Measurements from ENCODE around the gene PI4KA.

PI4KA gene

DNA sequence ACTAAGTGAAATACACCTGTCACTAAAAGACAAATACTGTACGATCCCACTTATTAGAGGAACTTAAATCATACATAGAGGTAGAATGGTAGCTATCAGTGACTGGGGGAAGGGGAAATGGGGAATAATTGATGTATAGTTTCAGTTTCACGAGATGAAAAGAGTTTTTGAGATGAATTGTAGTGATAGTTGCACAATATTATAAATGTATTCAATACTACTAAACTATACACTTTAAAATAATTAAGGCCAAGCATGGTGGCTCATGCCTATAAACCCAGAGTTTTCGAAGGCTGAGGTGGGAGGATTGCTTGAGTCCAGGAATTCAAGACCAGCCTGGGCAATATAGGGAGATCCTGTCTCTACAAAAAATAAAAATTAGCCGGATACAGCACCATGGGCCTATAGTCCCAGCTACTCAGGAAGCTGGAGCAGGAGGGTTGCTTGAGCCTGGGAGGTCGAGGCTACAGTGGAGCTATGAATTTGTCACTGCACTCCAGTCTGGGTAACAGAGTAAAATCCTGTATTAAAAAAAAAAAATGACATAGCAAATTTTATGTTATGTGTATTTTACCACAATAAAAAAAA, 44.3 kb downstream of the PI4KA start:
- DNase-seq: no peak

DNA sequence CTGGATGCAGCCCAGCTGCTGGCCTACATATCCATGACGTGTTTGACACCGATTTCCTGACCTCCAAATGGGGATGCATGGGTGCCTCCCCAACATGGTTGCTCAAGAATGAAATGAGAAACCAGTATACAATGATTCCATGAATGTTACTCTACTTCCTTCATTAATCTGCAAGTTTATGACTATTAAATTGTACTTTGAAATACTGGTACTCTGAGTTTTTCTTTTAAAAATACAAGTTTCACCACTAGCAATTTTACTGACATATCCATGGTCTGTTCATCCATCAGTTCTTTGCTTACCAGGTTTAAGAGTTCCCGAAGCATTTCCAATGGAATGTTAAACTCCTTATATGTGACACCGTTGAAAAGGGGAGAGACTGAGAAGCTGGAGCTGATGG, 45.6 kb downstream of the PI4KA start:
- DNase-seq: no peak

DNA sequence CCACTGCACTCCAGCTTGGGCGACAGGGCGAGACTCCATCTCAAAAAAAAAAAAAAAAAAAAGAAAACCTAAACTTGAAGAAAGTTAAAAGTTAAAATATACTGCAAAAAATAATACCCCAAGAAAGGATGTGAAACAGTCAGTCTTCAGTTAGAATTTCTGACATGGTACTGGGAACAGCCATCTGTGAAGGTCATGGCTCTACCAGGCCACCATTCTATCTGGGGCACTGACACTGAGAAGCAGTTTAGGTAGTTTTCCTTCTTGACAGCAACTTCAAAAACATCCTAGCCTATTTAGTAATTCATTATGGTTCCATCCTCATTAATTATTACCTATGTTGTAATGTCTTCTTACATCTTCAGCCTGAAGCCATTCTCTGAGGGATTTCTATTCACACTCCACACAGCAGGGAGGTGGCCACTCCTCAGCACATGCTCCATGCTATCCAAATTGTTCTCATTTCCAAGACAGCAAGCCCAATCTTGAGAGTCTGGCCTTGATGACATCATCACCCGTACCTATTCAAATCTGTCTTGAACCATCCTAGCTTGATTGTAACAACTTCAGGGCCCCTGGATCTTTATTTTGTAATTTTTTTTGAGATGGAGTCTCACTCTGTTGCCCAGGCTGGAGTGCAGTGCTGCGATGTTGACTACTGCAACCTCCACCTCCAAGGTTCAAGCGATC, 46.5 kb downstream of the PI4KA start:
- no peak for DNase-seq

- DNase-seq: no peak
These were observed 47.4 kb downstream of the PI4KA start for GRCh38 chr22:20811171-20811570.

DNA sequence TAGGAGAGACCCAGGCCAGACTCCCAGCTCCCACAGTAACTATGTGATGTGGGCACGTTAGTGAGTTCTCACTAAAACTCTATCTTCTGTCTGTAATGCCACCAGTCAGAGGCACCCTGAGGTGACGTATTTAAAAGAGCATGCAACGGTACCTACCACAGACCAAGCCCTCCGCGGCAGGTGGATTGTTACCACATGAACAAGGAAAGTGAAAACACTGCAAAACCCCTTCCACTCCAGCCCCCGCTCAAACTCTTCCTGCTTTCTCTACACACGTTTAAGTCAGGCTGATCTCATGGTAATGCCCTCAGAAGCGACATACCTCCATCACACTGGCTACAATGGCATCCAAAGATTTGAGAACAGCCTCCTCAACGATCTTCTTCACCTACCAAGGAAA, 48.0 kb downstream of the PI4KA start:
- no peak for DNase-seq

DNA sequence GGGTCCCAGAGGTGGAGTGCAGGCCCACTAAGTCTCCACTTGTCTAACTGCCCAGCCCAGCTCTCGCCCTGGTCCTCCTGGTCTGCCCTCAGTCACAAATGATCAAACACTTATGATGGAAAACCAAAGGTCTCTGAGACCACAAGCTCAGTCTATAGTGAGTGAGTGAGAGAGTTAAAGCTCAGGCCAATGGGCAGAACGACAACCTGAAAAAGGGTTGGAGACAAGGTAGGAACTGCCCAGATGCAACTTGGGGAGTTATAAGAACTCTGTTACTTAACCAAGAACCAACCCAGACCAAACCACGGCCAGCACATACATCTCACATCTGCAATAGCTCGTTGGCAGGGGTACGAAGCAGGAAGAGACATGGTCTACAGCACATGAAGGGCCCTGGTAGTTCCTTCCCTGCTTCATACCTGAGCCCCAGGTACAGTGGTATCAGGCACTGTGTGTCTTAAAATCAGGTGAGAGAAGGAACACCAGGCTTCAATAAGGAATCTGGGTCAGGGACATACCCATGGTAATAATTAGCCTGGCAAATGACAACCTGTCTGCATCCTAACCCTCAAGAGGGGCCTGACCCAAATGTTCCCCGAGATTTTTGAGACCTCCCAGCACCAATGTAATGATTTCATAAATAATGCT, 48.9 kb downstream of the PI4KA start:
- no peak for DNase-seq

- no peak for DNase-seq
These were observed 49.8 kb downstream of the PI4KA start for GRCh38 chr22:20808844-20809243.

DNA sequence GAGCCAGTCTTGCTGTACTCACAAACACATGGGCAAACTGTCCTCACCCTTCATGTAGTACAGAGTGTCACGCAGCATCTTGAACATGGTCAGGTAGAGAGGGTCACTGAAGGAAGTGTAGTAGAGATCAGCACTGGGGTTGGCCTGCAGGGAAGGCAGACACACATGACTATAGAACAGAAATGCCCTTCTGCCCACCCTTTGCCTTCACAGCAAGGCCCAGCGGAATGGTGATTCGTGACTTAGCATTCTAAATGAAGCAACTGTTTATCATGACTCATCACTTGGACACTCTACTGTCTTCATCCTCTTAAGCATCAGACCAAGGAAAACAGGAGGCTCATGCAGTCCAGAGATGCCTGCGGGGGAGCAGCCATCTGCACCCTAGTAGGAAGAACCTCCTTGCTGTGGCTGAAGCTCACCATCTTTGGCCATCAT, 51.3 kb downstream of the PI4KA start:
- DNase-seq: no peak

DNA sequence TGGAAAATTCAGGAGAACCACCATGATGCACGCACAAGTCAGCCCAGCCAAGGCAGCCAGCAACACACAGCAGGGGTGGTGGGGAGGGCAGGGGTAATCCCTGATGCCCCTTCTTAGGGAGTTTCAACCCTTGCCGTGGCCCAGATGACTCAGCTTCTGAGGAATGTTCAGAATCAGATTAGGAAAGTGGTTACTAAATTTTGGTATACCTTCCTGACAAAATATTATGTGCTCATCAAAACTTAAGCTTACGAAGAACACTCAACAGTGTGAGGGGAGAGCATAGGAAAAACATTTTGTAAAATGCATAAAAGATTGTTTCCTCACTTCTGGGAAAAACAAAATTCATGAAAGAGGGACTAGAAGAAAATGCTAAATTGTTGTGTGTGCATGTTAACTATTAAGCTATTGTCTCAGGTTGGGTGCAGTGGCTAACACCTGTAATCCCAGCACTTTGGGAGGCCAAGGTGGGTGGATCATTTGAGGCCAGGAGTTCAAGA, 52.6 kb downstream of the PI4KA start:
- no peak for DNase-seq

- DNase-seq: no peak
These were observed 54.0 kb downstream of the PI4KA start for GRCh38 chr22:20804650-20805049.

DNA sequence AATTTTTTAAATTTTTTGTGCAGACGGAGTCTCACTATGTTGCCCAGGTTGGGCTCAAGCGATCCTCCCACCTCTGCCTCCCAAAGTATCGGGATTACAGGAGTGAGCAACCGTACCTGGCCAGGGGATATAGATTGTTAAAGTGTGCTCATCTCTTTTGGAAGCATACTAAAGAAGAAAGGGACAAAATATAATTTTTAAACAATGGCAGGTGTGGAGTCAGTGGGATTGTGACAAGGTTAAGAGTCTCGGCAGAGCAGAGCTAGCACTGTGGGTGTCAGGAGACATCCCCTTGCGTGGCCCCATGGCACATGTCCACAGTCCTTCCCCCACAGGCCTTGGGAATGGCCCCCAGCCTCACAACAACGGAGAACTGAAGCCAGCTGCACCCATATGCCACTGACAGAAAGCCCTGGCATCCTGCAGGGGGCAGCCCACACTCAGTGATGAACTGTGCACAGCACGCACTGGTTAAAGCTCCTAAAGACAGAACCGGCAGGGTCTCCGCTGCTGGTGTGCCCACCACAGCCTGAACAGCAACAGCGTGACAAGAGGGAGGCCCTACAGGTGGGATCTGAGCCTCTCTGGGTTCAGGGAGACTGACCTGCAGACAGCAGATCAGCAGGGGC, 54.8 kb downstream of the PI4KA start:
- peak; percentile 30 for DNase-seq

- no peak for DNase-seq
These were observed 55.6 kb downstream of the PI4KA start for GRCh38 chr22:20802922-20803553.

DNA sequence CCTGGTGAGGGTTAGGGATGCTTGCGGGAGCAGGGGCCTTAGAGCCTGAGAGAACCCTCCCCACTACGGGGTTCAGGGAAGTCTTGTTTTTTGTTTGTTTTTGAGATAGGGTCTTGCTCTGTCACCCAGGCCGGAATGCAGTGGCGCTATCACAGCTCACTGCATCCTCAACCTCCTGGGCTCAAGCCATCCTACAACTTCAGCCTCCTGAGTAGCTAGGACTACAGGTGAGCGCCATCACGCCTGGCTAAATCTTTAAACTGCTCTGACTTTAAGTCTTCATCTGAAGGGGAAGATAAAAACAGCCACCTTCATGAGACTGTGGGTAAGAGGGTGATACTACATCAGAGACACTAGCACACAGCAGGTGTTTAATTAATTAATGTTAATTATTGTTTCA, 56.2 kb downstream of the PI4KA start:
- DNase-seq: no peak

DNA sequence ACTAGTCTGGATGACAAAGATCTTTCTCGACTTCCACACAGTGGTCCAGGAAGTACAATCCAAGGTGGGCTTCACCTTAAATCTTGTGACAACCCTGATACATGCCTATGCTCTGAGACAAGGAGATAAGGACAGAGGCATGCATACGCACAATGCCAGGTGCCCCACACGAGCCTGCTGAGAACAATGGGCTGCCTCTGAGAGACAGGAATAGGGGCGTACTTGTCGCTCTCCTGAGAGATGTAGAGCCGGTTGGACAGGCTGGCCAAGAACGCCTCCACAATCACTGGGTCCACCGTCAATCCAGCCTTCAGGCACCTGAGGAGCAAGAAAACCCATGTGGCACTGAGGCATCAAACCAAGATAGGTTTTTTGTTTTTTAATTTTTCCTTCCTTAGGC, 59.2 kb downstream of the PI4KA start:
- no peak for DNase-seq

GRCh38 chr22:20798974-20799373, 59.6 kb downstream of the PI4KA start:
- DNase-seq: no peak

GRCh38 chr22:20798218-20798617, 60.4 kb downstream of the PI4KA start:
- no peak for DNase-seq

DNA sequence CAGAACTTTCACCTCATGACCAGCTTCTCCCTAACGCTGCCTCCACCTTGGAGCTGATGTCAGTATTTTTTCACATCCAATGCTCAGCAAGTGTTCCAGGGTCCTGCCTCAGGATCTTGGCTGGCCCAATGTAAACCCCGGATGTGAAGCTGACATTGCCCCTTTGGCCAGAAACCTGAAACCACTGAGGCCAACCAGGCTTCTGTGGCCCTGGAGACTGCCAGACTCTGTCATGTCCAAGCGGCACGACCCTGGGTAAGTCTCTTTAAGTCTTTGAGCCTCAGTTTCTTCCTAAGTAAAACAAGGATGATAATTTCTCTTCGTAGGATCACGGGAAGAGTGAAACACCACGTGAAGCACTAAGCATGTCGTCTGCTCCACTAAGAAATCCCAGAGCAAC, 61.9 kb downstream of the PI4KA start:
- DNase-seq: no peak

DNA sequence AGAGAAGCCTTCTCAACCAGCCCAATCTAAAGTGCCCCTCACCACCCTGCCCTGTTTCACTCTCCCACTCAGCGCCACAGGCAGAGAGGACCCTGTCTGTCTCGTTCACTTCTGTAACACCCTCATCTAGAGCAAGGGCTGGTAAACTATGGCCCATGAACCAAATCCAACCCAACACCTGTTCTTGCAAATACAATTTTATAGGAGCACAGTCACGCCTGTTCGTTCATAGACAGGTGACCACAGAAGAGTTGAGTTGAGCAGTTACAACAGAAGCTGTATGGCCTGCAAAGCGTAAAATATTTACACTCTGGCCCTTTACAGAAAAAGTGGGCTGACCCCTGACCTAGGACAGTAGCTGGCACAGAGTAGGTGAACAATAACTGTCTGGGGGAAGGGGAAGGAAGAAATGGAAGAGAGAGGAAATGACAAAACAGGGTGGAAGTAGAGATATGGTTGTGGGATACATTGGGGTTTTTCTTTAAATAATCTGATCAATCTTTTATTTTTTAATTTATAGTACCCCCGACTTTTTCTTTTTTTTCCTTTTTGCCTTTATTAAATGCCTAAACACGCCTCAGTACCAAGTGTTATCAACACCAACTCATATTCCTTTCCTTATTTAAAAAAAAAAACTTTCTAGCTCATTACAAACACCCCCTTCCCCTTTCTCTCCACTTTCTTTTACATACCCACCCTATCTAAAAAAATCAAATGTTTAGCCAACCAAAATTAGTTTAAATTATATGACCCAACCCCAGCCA, 63.8 kb downstream of the PI4KA start:
- no peak for DNase-seq

GRCh38 chr22:20793748-20794649, 64.6 kb downstream of the PI4KA start:
- DNase-seq: no peak

DNA sequence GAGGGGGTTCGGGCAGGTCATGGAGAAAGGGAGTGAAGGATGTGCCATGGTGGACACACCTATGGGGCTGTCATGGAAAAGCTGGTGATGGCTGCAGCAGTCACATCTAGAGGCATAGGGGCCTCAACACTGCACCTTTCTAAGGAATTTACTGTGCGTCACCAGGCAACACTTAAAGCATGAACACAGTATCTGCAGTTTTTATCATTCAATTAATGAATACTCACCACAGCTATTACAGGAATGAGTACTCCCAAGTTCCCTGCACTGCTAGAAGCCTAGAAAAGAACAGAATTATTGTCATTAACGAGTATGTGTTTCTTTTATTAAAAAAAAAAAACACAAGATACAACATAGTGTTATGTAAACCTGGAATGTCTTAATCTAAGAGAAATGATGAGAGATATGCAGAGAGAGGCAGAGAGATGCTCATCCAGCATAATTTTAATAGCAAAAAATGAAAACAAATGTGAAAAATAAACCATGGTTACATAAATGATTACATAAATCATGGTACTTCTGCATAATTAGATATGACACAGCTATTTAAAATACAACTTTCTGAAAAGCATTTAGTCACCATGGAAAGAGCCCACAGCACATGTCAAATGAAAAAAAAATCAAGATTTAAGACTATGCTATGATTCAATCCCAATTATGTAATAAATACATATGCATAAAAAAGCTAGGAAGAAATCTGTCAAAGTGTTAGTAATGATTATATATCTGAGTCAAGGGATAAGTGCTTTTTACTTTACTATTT, 65.5 kb downstream of the PI4KA start:
- DNase-seq: no peak
